ENCODE data around the gene AUTS2. TPM values are rescaled to one million over a fixed set of nuclear protein-coding genes. Genes with fewer than 3 reads are reported as not detected.

The AUTS2 gene
- total and polyA plus RNA-seq, 2 experiments from 2014 or later = 32.0 to 91.0 TPM

GRCh38 chr7:70807650-70808049 lies 1209.4 kb downstream of the AUTS2 start:
- no peaks in the 10 kb centered on the region for H3K36me3 Mint-ChIP-seq (ENCODE audit: low read depth)
- no peaks in the 10 kb centered on the region for H3K9me2 ChIP-seq (ENCODE audit: insufficient read depth)
- H3K27ac Mint-ChIP-seq = no peak overlapping the region
- no peaks in the 10 kb centered on the region for H3K79me2 ChIP-seq (replicated peaks; ENCODE audit: insufficient read depth)
- no peak overlapping the region for H2AFZ ChIP-seq
- no peak overlapping the region for H3K4me3 Mint-ChIP-seq
- H3K9me3 Mint-ChIP-seq = no peaks in the 10 kb centered on the region
- H3K4me3 ChIP-seq = no peak overlapping the region
- no peaks in the 10 kb centered on the region for H3K27me3 ChIP-seq (ENCODE audit: insufficient read depth)
- H3K4me1 Mint-ChIP-seq = peaks cover 5% of the 10 kb centered on the region; the same call in 1 of the 3 replicates
- no peaks in the 10 kb centered on the region for H3F3A ChIP-seq (replicated peaks; ENCODE audit: low read depth)
- peak; percentile 52 to 75 for TF ChIP-seq CTCF (conservative IDR thresholded peaks at IDR 0.05; ENCODE audit: low read depth in 2 of 2)
- no peak for TF ChIP-seq STAT1 (IDR thresholded peaks at IDR 0.05; ENCODE audit: unreplicated experiment)
- no peak overlapping the region for H3K27ac ChIP-seq (ENCODE audit: low read depth)
- H3K36me3 ChIP-seq (ENCODE audit: insufficient read depth) = no peaks in the 10 kb centered on the region
- ATAC-seq (peak; percentile 58), DNase-seq (ENCODE audit: low spot score) (peak; percentile 67)
- peaks cover 5% of the 10 kb centered on the region for H3K27me3 Mint-ChIP-seq (ENCODE audit: insufficient read depth, low read depth, poor library complexity)
- H4K20me1 ChIP-seq (replicated peaks; ENCODE audit: insufficient read depth) = no peaks in the 10 kb centered on the region
- H3K4me2 ChIP-seq = no peak overlapping the region
- no peaks in the 10 kb centered on the region for H3K4me1 ChIP-seq (ENCODE audit: insufficient read depth)

GRCh38 chr7:70808876-70809275 lies 1210.6 kb downstream of the AUTS2 start:
- H3K27ac ChIP-seq (ENCODE audit: low read depth) = no peak overlapping the region
- DNase-seq (ENCODE audit: low spot score) (no peak), ATAC-seq (no peak)
- Mint-ChIP-seq H3K27me3 (ENCODE audit: insufficient read depth, low read depth, poor library complexity) (peaks cover 5% of the 10 kb centered on the region), H3K4me3 (no peak overlapping the region), H3K9me3 (no peaks in the 10 kb centered on the region), H3K27ac (no peak overlapping the region), H3K4me1 (peaks cover 5% of the 10 kb centered on the region; the same call in 1 of the 3 replicates), H3K36me3 (ENCODE audit: low read depth) (no peaks in the 10 kb centered on the region)
- no peak overlapping the region for H3K4me2 ChIP-seq
- no peaks in the 10 kb centered on the region for H3K79me2 ChIP-seq (replicated peaks; ENCODE audit: insufficient read depth)
- H3F3A ChIP-seq (replicated peaks; ENCODE audit: low read depth) = no peaks in the 10 kb centered on the region
- no peaks in the 10 kb centered on the region for H3K4me1 ChIP-seq (ENCODE audit: insufficient read depth)
- no peak overlapping the region for H3K4me3 ChIP-seq
- no peaks in the 10 kb centered on the region for H4K20me1 ChIP-seq (replicated peaks; ENCODE audit: insufficient read depth)
- no peaks in the 10 kb centered on the region for H3K36me3 ChIP-seq (ENCODE audit: insufficient read depth)
- H3K27me3 ChIP-seq (ENCODE audit: insufficient read depth) = no peaks in the 10 kb centered on the region
- H2AFZ ChIP-seq = no peak overlapping the region
- no peaks in the 10 kb centered on the region for H3K9me2 ChIP-seq (ENCODE audit: insufficient read depth)
- TF ChIP-seq ZNF331 (CRISPR knock-in tag; IDR thresholded peaks at IDR 0.05; ENCODE audit: low read depth) = no peak
- no peak for TF ChIP-seq POLR2AphosphoS5 (IDR thresholded peaks at IDR 0.05; ENCODE audit: low read depth)
- no peak for TF ChIP-seq CREB1 (CRISPR knock-in tag; IDR thresholded peaks at IDR 0.05; ENCODE audit: low read depth)
- TF ChIP-seq JUNB (IDR thresholded peaks at IDR 0.05; ENCODE audit: unreplicated experiment) = no peak
- no peak for TF ChIP-seq EZH2 (IDR thresholded peaks at IDR 0.05; ENCODE audit: low read depth, unreplicated experiment)
- TF ChIP-seq CTCF (conservative IDR thresholded peaks at IDR 0.05; ENCODE audit: low read depth in 2 of 2) = no peak
- no peak for TF ChIP-seq NANOG (IDR thresholded peaks at IDR 0.05; ENCODE audit: borderline replicate concordance)
- no peak for TF ChIP-seq ZNF462 (CRISPR knock-in tag; IDR thresholded peaks at IDR 0.05)
- TF ChIP-seq STAT1 (IDR thresholded peaks at IDR 0.05; ENCODE audit: unreplicated experiment) = no peak
- no peak for TF ChIP-seq EZH2phosphoT487 (IDR thresholded peaks at IDR 0.05; ENCODE audit: unreplicated experiment)

Measured in GM23338 (cell line).